ENCODE data around the gene KRT8. TPM values are rescaled to one million over a fixed set of nuclear protein-coding genes. Genes with fewer than 3 reads are reported as not detected.

Gene KRT8
- total and polyA plus RNA-seq, 2 of the 13 experiments (the other 11 are each of a cell fraction or from before 2014, with no cell fraction given) = 498 to 718 TPM

- TF ChIP-seq SNAPC4 (CRISPR knock-in tag; IDR thresholded peaks at IDR 0.05) = no peak
- TF ChIP-seq ZNF362 (CRISPR knock-in tag; IDR thresholded peaks at IDR 0.05; ENCODE audit: borderline replicate concordance) = no peak
- no peak for TF ChIP-seq PRMT3 (CRISPR knock-in tag; IDR thresholded peaks at IDR 0.05; ENCODE audit: borderline replicate concordance, low read depth)
- TF ChIP-seq ZBTB34 (CRISPR knock-in tag; IDR thresholded peaks at IDR 0.05) = no peak
- no peak for TF ChIP-seq STAT6 (CRISPR knock-in tag; IDR thresholded peaks at IDR 0.05; ENCODE audit: borderline replicate concordance)
- no peak for TF ChIP-seq RFX5 (IDR thresholded peaks at IDR 0.05; ENCODE audit: low read depth, low read length)
- no peak for TF ChIP-seq ZNF431 (CRISPR knock-in tag; IDR thresholded peaks at IDR 0.05; ENCODE audit: borderline replicate concordance, low read depth)
Observed at GRCh38 chr12:52918351-52918750, 13.5 kb upstream of the KRT8 start (continued).
